HT-29 (cell line): ENCODE results near the gene PSMB10. TPM values are rescaled to one million over a fixed set of nuclear protein-coding genes. Genes with fewer than 3 reads are reported as not detected.
"Not testable (repeated sequence)": the region's sequence is repeated elsewhere in the genome, so short reads cannot be mapped to it uniquely, and the experiment has no call there.

Experiments used
- DNase-seq: peaks from one replicate; pipeline ENCODE4 v3.0.0-alpha.2; 2015; ENCODE audit warnings: low spot score
- total RNA-seq: library from RNA; depleted of rRNA; stranded (reverse); fragments of >200 nt; shearing (Covaris generic); gene quantifications from 2 replicates; pipeline ENCODE4 v1.2.3, GENCODE V29; 2014; rRNA removed

Gene PSMB10
- total RNA-seq: 173 and 191 TPM in 2 replicates

DNA sequence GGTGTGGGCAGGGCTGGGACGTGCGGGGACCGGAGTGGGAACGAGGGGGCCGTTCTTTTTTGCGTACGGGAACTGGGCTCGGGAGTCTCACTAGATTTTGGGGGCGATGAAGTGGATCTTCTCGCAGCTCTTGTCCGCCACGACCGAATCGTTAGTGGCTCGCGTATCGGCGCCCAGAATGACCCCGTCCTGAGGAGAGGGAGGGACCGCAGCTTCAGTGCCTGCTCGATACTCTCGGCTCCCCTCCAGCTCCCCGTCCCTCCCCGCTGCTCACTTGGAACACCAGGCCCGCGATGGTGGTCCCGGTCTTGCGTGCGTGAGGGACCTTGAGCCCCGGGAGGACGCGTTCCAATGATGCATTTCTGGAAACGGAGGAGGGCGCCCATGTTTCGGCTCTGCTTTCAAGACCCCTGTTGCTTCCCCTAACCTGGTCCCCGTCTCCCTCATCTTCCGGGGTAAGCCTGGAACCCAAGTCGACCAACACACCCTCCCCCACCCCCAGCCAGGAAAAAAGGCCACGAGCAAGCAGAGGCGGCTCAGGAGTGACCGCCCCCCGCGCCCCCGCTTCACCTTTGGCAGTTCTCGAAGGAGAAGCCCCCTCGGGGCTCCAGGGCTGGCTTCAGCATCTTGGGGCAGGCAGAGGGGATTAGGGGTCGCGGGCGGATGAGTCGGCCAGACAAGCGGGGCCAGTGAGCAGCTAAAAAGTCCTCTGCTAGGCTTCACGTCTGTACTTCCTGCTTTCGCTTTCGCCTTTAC lies at the start of gene PSMB10:
TSS of gene PSMB10 (minus strand) at position 727 of the 756 bp plus-strand sequence. CDS start at position 626, 101 bp downstream.
- peak; percentile 42 for DNase-seq

DNA sequence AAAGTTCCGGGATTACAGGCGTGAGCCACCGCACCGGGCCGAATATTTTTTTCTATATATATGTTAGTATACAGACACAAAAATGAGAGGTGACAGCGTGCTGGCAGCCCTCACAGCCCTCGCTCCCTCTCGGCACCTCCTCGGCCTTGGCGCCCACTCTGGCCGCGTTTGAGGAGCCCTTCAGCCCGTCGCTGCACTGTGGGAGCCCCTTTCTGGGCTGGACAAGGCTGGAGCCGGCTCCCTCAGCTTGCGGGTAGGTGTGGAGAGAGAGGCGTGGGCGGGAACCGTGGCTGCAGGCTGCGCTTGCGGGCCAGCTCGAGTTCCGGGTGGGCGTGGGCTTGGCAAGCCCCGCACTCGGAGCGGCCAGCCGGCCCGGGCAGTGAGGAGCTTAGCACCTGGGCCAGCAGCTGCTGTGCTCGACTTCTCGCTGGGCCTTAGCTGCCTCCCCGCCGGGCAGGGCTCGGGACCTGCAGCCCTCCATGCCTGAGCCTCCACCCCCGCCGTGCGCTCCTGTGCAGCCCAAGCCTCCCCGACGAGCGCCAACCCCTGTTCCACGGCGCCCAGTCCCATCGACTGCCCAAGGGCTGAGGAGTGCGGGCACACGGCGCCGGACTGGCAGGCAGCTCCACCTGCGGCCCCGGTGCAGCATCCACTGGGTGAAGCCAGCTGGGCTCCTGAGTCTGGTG lies 45.5 kb upstream of the PSMB10 start:
- DNase-seq: no peak

DNA sequence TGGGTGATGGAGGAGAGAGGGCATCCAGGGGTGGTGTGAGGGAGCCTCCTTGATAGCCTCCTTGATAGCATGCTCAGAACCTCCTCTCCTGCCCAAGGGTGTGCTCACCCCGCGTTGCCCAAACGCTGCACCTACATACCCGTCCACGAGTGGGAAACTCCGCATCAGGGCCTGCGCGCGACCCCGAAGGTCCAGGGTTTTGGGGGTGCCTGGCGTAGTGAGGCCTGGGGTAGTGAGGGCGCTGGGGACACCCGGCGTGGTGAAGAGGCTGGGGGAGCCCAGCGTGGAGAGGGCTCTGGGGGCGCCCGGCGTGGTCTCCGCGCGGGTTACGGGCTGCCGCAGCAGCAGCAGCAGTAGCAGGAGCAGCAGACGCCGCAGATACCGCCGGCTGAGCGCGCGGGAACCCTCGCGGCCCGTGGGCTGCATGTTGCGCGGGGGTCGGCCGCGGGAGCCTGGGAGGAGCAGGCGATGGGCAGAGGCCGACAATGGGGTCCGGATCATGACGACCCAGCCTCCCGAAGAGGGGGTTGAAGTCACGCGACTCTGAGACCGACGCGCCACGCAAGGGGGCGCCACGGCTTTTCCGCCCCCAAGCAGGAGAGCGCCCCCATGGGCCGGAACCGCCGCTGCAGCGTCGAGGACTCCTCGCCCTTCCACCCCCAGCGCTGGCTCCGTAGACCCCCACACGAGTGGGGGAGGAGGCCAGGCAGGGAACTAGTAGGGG lies 43.5 kb upstream of the PSMB10 start, which contains the start of gene DPEP3:
TSS of gene DPEP3 (minus strand) at position 545 of the 724 bp plus-strand sequence. CDS start at position 426, 119 bp downstream.
- no peak for DNase-seq

DNA sequence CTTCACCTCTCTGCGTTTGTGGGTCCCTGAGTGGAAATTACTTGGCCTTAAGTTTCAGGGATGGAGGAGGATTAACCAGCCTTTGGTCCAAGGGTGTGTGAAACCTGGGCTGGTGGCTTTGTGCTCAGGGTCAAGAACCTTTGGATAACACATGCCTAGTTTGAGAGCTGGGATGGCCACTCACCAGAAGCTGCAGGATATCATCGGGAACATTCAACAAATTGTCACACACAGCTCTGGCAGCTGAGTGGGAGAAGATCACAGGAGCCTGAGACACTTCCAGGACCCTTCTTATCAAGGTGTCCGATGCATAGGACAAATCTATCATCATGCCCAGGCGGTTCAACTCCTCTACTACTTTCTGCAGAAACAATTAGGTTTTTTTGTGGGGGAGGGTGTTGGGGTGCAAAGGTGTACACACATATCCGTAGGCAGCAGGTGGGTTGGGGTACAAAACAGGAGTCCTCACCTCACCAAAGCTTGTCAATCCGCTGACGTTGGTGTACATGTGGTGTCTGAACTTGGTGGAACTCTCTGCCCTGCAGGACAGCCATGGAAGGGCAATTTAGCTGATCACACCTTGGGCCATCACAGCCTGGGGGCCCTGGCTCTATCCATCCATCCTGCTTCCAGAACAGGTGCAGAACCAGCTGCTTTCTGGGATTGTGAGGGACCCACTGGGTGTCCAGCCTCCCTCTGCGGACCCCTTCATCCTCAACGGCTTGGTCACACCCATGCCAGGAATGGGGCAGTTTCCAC lies 41.0 kb upstream of the PSMB10 start:
- DNase-seq: no peak

DNA sequence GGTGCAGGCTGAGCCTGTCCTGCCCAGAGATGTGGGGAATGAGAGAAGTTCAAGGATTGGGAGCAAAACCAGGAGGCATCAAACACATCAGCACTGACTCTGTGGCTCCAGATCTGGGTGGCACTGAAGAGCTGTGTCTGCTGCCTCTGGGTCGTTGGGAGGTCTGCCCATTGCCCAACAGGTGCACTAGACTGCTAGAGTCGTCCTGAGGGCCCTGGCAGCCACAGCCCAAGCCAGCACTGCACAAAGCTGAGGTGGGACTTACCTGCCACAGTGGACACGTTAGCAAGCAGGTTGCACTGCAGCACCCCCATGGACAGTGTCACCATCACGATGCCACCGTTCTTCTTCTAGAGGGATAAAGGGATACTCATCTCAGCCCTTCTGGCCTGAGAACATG lies 40.4 kb upstream of the PSMB10 start:
- no peak for DNase-seq

DNA sequence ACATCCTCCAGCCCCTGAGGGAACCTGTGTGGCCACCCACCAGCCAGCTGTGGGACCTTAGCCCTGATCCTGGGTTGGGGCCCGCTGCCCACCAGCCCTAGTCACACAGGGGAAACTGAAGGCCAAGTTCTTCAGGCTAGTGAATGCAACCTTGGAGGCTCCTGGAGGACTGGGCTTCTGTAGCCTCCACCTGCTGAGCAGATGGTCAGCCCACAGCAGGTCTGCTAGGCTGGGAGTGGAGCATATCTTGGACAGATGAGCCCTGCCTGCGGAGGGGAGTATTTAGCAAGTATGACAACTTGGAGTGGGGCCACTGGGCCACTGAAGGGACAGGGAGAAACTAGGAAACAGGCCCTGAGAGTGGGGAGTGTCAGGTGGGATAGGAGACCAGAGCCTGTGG lies 39.6 kb upstream of the PSMB10 start:
- DNase-seq: no peak

DNA sequence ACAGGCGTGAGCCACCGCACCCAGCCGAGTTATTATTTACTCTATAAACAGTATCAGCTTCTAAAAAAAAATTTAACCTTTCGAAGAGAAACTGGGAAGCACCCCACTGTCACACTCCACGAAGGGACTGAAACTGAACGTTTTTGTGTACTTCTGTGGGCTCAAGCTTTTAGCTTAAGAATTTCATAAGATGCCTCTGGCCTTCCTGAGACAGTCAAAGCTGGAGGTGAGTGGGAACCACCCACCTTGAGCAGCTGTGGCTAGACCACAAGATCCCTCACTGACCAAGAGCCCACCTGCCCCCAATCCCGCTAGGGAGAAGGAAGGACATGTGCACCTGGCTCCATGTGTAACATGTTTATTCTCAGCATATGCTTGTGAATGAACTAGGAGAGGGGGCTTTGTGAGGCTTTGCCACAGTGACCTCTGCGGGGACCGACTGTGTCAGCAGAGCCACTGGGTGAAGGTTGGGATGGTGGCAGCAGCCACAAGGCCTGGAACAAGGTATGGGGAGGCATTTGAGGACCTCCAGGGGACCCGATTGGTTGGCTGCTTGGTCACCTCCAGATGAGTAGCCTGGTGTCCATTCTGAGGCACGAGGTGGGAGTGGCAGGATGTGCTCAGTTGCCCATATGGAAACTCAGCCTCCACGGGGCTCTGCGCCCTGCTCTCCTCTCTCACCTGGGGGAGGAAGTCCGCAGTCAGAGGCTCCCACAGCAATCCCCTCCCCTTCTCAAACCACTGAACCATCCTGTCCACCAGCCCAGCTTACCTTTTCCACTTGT lies 38.9 kb upstream of the PSMB10 start:
- DNase-seq: no peak

DNA sequence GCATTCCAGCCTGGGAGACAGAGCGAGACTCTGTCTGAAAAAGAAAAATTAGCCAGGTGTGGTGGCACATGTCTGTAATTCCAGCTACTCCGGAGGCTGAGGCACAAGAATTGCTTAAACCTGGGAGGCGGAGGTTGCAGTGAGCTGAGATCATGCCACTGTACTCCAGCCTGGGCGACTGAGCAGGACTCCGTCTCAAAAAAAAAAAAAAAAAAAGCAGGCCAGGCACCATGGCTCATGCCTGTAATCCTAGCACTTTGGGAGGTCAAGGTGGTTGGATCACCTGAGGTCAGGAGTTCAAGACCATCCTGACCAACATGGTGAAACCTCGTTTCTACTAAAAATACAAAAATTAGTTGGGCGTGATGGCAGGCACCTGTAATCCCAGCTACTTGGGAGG lies 35.6 kb upstream of the PSMB10 start:
- DNase-seq: not testable (repeated sequence)

DNA sequence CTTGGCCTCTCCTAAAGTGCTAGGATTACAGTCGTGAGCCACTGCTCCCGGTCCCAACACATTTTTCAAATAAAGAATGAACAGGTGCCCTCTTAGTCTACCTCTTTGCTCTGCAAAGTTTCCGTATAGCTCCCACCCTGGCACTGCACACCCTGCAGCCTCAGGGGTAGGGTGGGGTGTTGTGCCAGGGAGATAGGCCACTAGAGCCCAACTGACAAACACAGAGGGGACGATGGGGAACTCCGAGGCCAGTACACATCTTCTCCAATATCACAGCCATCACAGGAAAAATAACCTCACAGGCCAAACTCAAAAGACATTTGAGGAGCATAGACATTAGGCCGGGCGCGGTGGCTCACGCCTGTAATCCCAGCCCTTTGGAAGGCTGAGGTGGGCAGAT lies 34.5 kb upstream of the PSMB10 start:
- no peak for DNase-seq

DNA sequence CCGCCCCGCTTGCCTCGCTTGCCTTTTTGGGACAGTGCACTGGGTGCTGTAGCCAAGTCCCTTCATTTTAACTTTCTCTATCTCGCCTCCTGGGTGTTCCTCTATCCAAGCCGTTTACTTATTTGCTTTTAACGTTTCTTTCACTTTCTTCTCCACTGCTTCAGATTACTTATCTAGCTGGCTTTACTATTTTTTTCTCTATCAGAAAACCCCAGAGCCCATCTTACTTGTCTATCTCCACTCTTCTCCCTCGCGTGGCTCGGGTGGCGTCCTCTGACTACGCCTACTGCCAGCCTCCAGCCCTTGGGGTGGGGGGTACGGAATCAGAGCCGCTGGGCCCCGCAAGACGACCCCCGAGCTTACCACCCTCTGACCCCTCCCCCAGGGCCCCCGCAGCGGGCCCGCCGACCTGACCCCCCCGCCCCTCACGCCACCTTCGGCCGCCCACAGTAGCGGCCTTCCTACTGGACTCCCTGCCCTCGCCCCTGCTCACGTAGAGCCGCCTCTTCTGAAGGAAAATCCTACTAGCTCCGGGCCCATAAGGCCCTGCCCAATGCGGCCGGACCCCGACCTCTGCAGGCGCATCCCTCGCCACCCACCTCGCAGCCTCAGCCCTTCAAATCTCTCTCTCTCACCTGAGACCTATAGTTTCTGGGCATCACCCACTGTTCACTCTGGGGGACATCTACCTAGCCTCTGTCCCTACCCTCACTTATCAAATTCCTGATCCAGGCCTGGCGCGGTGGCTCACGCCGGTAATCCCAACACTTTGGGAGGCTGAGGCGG lies 32.8 kb upstream of the PSMB10 start:
- no peak for DNase-seq

DNA sequence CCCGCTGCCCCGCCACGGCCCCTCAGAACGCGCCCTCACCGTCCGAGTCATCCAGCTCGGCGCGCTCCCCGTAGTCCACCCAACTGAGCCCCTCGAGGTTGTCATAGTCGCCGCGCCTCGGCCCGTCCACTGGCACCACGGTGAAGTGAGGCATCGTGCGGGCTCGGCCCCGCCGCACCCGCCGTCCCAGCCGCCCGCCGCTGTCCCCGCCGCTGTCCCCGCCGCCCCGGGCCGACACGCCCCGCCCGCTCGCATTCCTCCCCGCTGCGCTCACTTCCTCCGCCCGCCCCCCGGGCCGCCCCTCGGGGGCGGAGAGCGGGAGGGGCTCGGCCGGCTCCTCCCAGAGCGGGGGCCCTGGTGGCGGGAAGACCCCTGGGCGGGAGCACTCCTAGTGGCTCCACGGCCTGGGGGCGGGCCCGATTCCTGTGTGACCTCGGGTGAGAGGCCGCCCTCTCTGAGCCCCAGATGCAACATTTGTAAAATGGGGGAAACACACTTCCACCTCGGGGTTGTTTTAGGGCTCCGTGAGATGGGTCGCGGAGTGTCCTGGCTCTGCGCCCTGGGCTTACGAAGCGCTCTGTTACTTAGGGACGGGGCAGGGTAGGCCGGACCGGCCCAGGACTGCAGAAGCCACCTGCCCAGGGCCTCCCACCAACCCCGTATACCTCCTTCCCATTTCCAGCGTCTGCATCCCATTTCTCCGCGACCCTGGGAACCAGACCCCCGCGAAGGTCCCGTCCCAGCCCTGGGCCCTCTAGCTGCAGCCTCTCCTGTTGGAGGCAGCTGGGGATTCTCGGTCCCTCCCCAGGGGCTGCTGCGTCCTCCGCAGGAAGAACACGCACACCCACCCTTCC lies 32.0 kb upstream of the PSMB10 start, which contains the start of gene SLC12A4:
TSS of gene SLC12A4 (minus strand) at position 238 of the 854 bp plus-strand sequence. CDS start at position 154, 84 bp downstream.
- peak; percentile 37 for DNase-seq

DNA sequence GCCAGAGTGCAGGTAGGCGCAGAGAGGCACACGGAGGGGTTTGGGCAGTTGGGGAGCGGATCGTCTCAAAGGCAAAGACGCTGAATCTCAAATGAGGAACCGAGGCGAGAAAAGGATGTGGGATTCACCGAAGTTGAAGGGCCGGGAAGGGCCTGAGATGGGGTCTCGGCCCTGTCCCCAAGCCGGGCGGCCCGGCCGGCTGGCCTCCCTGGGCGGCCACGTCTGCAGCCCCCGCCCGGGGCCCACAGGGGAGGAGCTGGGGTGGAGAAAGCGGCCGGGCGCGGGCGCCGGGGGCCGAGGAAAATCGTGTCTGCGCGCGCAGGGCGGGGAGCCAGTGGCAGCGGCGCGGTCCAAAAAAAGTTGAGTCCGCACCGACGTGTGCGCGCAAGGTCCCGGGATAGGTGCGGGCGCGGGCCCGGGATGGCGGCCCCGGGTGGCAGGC lies 31.3 kb upstream of the PSMB10 start:
- no peak for DNase-seq

DNA sequence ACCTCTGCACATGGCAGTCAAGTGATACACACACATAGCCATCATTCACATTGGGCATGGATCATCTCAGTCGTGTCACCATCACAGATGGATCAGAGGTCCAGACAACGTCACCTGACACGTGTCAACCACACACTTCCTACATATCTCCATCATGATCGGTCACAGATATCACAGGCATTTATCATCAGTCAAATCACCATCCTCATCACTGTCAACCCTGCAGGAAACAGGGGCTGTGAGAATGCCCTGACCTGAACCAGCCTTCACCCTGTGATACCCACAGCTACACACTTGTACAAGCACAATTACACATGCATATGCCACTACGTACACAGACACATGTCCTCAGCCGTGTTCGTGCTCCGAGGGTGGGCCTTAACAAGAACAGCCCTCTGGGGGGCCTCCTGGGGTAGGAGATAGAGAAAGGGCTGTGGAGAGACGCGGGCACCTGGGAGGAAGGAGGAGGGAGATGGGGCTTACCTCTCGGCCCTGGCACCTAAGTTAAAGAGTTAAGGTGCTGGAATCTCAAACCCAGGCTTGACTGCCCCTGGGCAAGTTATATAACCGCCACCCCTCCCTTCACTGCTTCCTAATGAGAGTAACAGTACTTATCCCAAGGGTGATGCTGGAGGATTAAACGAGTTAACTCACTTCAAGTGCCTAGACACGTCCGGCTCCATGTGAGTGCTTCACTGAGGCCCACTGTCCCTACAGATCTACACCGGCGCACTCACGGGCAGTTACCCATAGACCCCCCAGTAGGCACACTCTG lies 30.7 kb upstream of the PSMB10 start:
- DNase-seq: no peak

DNA sequence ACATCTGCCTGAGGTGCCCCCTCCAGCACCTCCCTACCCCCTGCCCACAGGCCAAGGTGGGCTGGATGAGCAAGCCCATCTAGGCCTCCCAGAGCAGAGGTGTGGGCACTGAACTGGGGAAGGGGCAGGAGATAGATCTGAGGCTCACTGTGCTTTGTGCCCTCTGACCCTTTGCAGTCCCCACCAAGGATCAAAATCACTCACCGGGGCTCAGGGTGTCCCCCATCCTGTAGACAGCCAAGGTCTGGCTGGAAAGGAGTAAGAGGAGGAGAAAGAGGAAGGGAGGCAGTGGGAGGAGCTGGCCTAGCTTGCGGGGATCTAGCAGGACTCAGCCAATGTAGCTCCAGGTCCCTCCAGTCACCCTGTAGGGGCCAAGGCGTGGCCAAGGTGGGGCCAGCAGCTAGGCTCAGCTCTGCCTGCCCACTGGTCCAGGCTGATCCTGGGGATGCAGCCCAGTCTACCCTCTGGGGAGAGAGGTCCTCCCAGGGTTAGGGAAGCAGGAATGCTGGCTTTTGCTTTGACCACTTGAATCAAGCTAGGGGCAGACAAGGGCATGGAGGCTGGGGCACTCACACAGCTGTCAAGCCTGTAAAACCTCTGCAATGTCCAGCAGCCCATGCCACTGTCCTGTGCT lies 30.0 kb upstream of the PSMB10 start:
- DNase-seq: no peak

DNA sequence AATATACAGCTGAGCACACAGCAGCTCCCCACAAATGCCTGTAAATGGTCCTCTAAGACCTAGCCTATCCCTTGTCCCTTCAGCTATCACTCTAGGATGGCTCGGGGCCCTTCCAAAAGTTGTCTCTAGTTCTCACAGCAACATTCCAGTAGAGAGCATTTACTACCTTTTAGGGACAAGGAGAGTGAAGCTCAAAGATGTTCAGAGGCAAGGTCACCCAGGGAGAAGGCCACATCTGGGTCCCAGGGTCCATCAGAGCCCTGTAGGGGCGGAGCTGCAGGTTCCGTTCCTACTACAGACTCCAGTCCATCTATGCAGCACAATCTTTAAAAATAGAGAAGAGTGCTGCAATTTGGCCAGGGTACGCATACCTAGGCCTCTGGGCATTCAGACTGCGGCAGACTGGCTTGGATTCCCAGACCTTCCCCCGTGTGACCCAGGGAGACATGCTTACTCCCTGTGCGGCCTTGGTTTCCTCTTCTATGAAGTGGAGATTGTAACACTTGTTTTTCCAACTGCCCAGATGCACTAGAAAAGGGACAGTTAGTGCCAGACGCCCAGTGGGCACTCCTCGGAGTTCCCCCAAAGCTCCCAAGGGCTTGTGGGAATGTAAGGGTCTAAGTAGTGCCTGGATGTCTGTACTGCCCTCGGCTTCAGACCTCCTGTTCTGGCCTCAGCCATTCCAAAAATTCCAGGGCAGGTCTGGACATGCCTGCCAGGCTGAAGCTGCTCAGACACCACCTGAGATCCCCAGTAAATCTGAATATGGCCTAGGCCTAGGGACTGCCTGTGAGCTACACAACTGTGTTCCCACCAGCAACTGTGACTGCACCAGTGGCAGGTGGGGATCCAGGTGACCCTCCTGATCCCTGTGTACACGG lies 29.3 kb upstream of the PSMB10 start:
- no peak for DNase-seq

DNA sequence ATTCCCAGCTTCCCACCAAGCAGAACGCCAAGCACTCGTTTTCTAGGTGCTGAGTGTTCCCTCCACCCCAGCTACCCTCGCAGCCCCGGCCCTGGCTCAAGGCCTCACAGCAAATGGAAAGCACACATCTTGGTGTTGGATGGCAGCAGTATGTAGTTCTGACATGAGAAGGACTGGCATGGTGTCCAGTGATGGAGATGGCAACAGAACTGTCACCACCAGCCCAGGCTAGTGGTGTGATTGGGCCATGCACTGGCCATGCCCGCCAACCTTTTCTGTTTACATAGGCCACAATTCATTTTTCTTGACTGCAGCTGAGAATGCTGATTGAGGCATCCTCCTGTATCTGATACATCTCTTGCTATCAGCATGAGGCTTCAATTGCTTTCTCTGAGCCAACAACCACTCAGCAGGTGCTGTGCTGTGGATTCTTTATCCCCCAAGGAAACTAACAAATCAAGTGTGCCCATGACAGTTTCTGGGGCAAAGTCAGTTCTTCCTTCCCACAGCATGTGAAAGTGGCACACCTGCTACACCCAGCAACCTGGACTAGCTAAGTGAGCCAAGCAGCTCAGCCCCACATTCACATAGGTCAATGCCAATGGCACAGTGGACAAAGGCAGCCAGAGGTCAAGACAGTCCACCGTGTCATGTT lies 28.0 kb upstream of the PSMB10 start:
- DNase-seq: no peak
